ENCODE data around the gene SLU7.
A peak's percentile ranks its signal among the peaks of the same experiment; 100 is the strongest.
"Not testable (repeated sequence)": the region's sequence is repeated elsewhere in the genome, so short reads cannot be mapped to it uniquely, and the experiment has no call there.

Gene SLU7

GRCh38 chr5:160450164-160450932 lies 31.5 kb upstream of the SLU7 start:
- no peak for DNase-seq

- no peak for DNase-seq
Observed at GRCh38 chr5:160449458-160449857, 30.6 kb upstream of the SLU7 start.

GRCh38 chr5:160448886-160449285 lies 30.0 kb upstream of the SLU7 start:
- DNase-seq = no peak

GRCh38 chr5:160445751-160446150 lies 26.9 kb upstream of the SLU7 start:
- no peak for DNase-seq

- no peak for DNase-seq
Observed at GRCh38 chr5:160445132-160445531, 26.3 kb upstream of the SLU7 start.

- DNase-seq = no peak
Observed at GRCh38 chr5:160444407-160444806, 25.5 kb upstream of the SLU7 start.

GRCh38 chr5:160442824-160443431 lies 24.0 kb upstream of the SLU7 start:
- no peak for DNase-seq

GRCh38 chr5:160441311-160441781 lies 22.5 kb upstream of the SLU7 start:
- DNase-seq = no peak

- DNase-seq = peak; percentile 91
Observed at GRCh38 chr5:160439205-160439600, 20.3 kb upstream of the SLU7 start.

GRCh38 chr5:160438316-160439204 lies 19.7 kb upstream of the SLU7 start:
- DNase-seq = peak; percentile 85

- no peak for DNase-seq
Observed at GRCh38 chr5:160437271-160437670, 18.4 kb upstream of the SLU7 start.

- DNase-seq = not testable (repeated sequence)
Observed at GRCh38 chr5:160436661-160437060, 17.8 kb upstream of the SLU7 start.

- no peak for DNase-seq
Observed at GRCh38 chr5:160436017-160436416, 17.1 kb upstream of the SLU7 start.

- no peak for DNase-seq
Observed at GRCh38 chr5:160435532-160435931, 16.7 kb upstream of the SLU7 start.

GRCh38 chr5:160434022-160434531 lies 15.2 kb upstream of the SLU7 start:
- no peak for DNase-seq

GRCh38 chr5:160432787-160433186 lies 13.9 kb upstream of the SLU7 start:
- DNase-seq = no peak

- DNase-seq = no peak
Observed at GRCh38 chr5:160432196-160432595, 13.3 kb upstream of the SLU7 start.

- DNase-seq = no peak
Observed at GRCh38 chr5:160427607-160428006, 8.7 kb upstream of the SLU7 start.

GRCh38 chr5:160423099-160423498 lies 4.2 kb upstream of the SLU7 start:
- DNase-seq = no peak

GRCh38 chr5:160421625-160422258 lies 2.9 kb upstream of the SLU7 start, which contains the start of gene PTTG1:
Gene PTTG1 (plus strand): TSS chr5:160421855. CDS start chr5:160422313, 458 bp downstream.
- peak; percentile 97 for DNase-seq

GRCh38 chr5:160420331-160420610 lies 1.4 kb upstream of the SLU7 start:
- DNase-seq = no peak

GRCh38 chr5:160419458-160420330 lies 813 bp upstream of the SLU7 start:
- DNase-seq = no peak

All from activated CD4-positive, alpha-beta T cell treated with anti-CD3 and anti-CD28 coated beads, Interleukin-10, Interleukin-2, amounts not matched to agents 100 ng/mL and 50 ng/mL, durations not matched to agents 16 hours and 8 hours (primary cell).